Activated B cell treated with CpG ODN at 0.5 μM for 24 hours (primary cell): Measurements from ENCODE around the gene ELAVL4. TPM values are rescaled to one million over a fixed set of nuclear protein-coding genes. Genes with fewer than 3 reads are reported as not detected.

Experiments
- ATAC-seq: fragments of 200-7000 bp; cut with Tn5 transposase; one replicate; pipeline ENCODE4 v1.10.0; 2021; ENCODE audit warnings: low read depth, mild to moderate bottlenecking, moderate library complexity
- CTCF ChIA-PET: fragments of 350-600 bp; sonication (Branson Sonifier 250); formaldehyde crosslinking; loops from one replicate; lab custom pipeline; 2021; ENCODE audit warnings: antibody characterized with exemption; lab: Charles Lee
- POLR2A ChIA-PET: fragments of 350-600 bp; sonication (Branson Sonifier 250); formaldehyde crosslinking; loops from one replicate; lab custom pipeline; 2021; ENCODE audit warnings: antibody characterized with exemption; lab: Charles Lee
- DNase-seq: peaks from one replicate; pipeline ENCODE4 v3.0.0; 2022
- H3K27ac Mint-ChIP-seq: one replicate; pipeline ENCODE4 v1.8.0; 2020; ENCODE audit warnings: mixed read lengths
- H3K27me3 Mint-ChIP-seq: one replicate; pipeline ENCODE4 v1.8.0; 2021; ENCODE audit warnings: mixed read lengths
- H3K36me3 Mint-ChIP-seq: one replicate; pipeline ENCODE4 v1.8.0; 2021; ENCODE audit warnings: low read depth, mixed read lengths
- H3K4me1 Mint-ChIP-seq: one replicate; pipeline ENCODE4 v1.8.0; 2021; ENCODE audit warnings: mixed read lengths
- H3K4me3 Mint-ChIP-seq: one replicate; pipeline ENCODE4 v1.8.0; 2020; ENCODE audit warnings: mild to moderate bottlenecking, mixed read lengths
- H3K9me3 Mint-ChIP-seq: one replicate; pipeline ENCODE4 v1.8.0; 2020; ENCODE audit warnings: mixed read lengths
- CTCF ChIP-seq: fragments of 200-600 bp; IDR thresholded peaks from one replicate; pipeline ENCODE4 v1.8.0; 2022; ENCODE audit warnings: antibody characterized with exemption, mild to moderate bottlenecking
- intact Hi-C: fragments of 100-400 bp; cut with micrococcal nuclease; formaldehyde crosslinking; loops from one replicate; pipeline ENCODE4 v1.15.1; 2024
- total RNA-seq: library from RNA; stranded (reverse); gene quantifications from 2 replicates; pipeline ENCODE4 v1.2.3, GENCODE V29; 2022

Gene ELAVL4
- total RNA-seq, 1 donor from 2014 or later = not detected

DNA sequence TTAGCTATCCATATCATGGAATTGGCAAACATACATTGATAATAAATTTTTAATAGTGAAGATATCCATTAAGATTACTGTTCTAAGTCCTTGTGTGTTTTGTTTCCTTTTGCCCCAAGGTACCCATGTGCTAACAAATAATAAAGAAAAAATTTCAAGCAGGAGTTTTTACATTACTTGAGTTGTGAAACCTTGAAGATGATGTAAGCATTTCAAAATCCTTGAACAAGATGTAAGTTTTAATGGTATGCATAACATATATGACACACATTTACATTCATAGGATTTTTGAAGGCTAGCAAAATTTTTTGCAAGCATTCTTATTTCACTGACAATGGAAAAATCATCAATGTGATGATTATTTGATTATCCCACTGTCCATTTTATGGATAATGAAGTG is 10.9 kb upstream of the ELAVL4 start:
- CTCF ChIA-PET = no interaction called here
- Mint-ChIP-seq H3K4me1 (no peaks in the 10 kb centered on the region), H3K27ac (no peak overlapping the region), H3K36me3 (no peaks in the 10 kb centered on the region), H3K27me3 (no peaks in the 10 kb centered on the region), H3K4me3 (no peak overlapping the region), H3K9me3 (no peaks in the 10 kb centered on the region)
- intact Hi-C loops = no loop called here
- no peak for TF ChIP-seq CTCF
- DNase-seq (no peak), ATAC-seq (no peak)
- POLR2A ChIA-PET = no interaction called here

- ChIA-PET POLR2A (no interaction called here), CTCF (no interaction called here)
- intact Hi-C loops = no loop called here
- no peak for TF ChIP-seq CTCF
- no peaks in the 10 kb centered on the region for H3K4me1 Mint-ChIP-seq
- no peak for ATAC-seq
- DNase-seq = no peak
- H3K27me3 Mint-ChIP-seq = no peaks in the 10 kb centered on the region
- no peaks in the 10 kb centered on the region for H3K9me3 Mint-ChIP-seq
- H3K4me3 Mint-ChIP-seq = no peak overlapping the region
- no peak overlapping the region for H3K27ac Mint-ChIP-seq
- no peaks in the 10 kb centered on the region for H3K36me3 Mint-ChIP-seq
These were observed 10.1 kb upstream of the ELAVL4 start for GRCh38 chr1:50098591-50099021.

DNA sequence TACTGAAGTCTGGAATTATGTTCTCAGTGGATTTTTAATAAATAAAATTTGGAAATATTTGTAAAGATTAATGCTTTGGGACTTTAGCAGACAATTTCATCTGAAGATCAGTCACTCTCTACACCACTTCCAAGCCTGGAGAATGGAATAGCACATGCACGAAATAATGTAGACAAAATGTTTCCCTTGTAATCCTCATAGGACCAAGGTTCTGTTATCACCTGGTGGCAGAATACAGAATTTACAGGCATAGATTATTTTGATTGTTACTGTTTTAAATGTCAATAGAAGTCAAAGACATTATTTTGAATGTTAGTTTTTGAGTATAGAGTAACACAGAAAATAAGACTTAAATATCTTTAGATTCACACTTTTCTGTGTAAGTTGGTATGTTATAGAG is 9.1 kb upstream of the ELAVL4 start:
- CTCF ChIA-PET = no interaction called here
- H3K9me3 Mint-ChIP-seq = no peaks in the 10 kb centered on the region
- no peak overlapping the region for H3K4me3 Mint-ChIP-seq
- ATAC-seq = no peak
- TF ChIP-seq CTCF = no peak
- peaks cover 1% of the 10 kb centered on the region for H3K27me3 Mint-ChIP-seq
- no peaks in the 10 kb centered on the region for H3K4me1 Mint-ChIP-seq
- H3K36me3 Mint-ChIP-seq = no peaks in the 10 kb centered on the region
- intact Hi-C loops = no loop called here
- no peak overlapping the region for H3K27ac Mint-ChIP-seq
- no peak for DNase-seq
- POLR2A ChIA-PET = no interaction called here

DNA sequence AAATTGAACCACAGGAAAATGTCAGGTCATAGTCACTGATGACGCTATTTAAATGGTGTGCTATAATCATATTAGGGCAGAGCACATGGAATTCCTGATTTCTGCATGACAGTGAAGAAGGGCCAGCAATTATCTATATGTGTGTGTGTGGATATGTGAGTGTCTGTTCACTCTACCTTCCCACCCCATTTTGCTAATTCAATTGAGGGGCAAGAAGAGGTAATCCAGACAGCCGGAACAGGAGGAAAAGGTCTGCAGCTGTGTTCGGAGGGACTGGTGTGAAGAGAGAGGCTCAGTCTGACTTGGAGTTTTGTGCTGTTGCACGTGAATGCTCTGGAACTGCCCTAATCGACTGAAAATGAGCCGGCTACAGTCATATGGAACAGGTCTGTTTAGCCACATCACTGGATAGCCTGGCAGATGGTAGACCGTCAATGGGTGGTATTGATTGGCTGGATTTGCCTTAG is 5.1 kb upstream of the ELAVL4 start:
- no peak for ATAC-seq
- CTCF ChIA-PET = no interaction called here

GRCh38 chr1:50105433-50105832 is 3.3 kb upstream of the ELAVL4 start:
- Mint-ChIP-seq H3K36me3 (no peaks in the 10 kb centered on the region), H3K27me3 (peaks cover 30% of the 10 kb centered on the region), H3K27ac (no peak overlapping the region), H3K9me3 (no peaks in the 10 kb centered on the region), H3K4me1 (peaks cover 11% of the 10 kb centered on the region), H3K4me3 (no peak overlapping the region)
- no peak for TF ChIP-seq CTCF
- DNase-seq (no peak), ATAC-seq (no peak)
- POLR2A ChIA-PET = no interaction called here
- CTCF ChIA-PET = no interaction called here
- intact Hi-C loops = no loop called here

More for the DNA sequence above, 5.1 kb upstream of the ELAVL4 start:
- Mint-ChIP-seq H3K27me3 (peaks cover 16% of the 10 kb centered on the region), H3K4me3 (no peak overlapping the region), H3K27ac (no peak overlapping the region), H3K36me3 (no peaks in the 10 kb centered on the region), H3K4me1 (no peaks in the 10 kb centered on the region), H3K9me3 (no peaks in the 10 kb centered on the region)
- POLR2A ChIA-PET = no interaction called here
- intact Hi-C loops = no loop called here
- TF ChIP-seq CTCF = no peak
- DNase-seq = no peak
